Smooth muscle cell (in vitro differentiated cells): ENCODE data around the gene COPE. TPM values are rescaled to one million over a fixed set of nuclear protein-coding genes. Genes with fewer than 3 reads are reported as not detected.

Experiments
- DNase-seq: peaks from one replicate; lab custom pipeline; 2025; ENCODE audit not compliant: unreplicated experiment; lab: John Stamatoyannopoulos, UW
- H2AFZ ChIP-seq: fragments of 200-600 bp; sonication (generic); 2 replicates; pipeline ENCODE4 v1.6.0; 2016; ENCODE audit warnings: antibody characterized with exemption, low read depth, mild to moderate bottlenecking
- H3F3A ChIP-seq: fragments of 200-600 bp; sonication (generic); 2 replicates; pipeline ENCODE4 v1.6.0; 2017; ENCODE audit warnings: antibody characterized with exemption, low read depth
- H3K27ac ChIP-seq: fragments of 200-600 bp; sonication (generic); 2 replicates; pipeline ENCODE4 v1.5.1; 2016; ENCODE audit warnings: low read depth, mild to moderate bottlenecking
- H3K27me3 ChIP-seq: fragments of 200-600 bp; sonication (generic); 2 replicates; pipeline ENCODE4 v1.6.1; 2016; ENCODE audit warnings: low read depth, mild to moderate bottlenecking
- H3K36me3 ChIP-seq: fragments of 200-600 bp; sonication (generic); 2 replicates; pipeline ENCODE4 v1.5.1; 2016; ENCODE audit warnings: low read depth
- H3K4me1 ChIP-seq: fragments of 200-600 bp; sonication (generic); 2 replicates; pipeline ENCODE4 v1.5.1; 2016; ENCODE audit warnings: low read depth
- H3K4me2 ChIP-seq: fragments of 200-600 bp; sonication (generic); 2 replicates; pipeline ENCODE4 v1.6.0; 2016; ENCODE audit warnings: mild to moderate bottlenecking
- H3K4me3 ChIP-seq: fragments of 200-600 bp; sonication (generic); 2 replicates; pipeline ENCODE4 v1.5.1; 2016; ENCODE audit warnings: mild to moderate bottlenecking
- H3K79me2 ChIP-seq: fragments of 200-600 bp; sonication (generic); 2 replicates; pipeline ENCODE4 v1.6.0; 2016; ENCODE audit warnings: low read depth, mild to moderate bottlenecking
- H3K9ac ChIP-seq: fragments of 200-600 bp; sonication (generic); 2 replicates; pipeline ENCODE4 v1.6.0; 2016; ENCODE audit warnings: low read depth
- H3K9me3 ChIP-seq: fragments of 200-600 bp; sonication (generic); replicated peaks from 2 replicates; pipeline ENCODE4 v1.5.1; 2016; ENCODE audit warnings: low read depth
- H4K20me1 ChIP-seq: fragments of 200-600 bp; sonication (generic); 2 replicates; pipeline ENCODE4 v1.6.0; 2016; ENCODE audit warnings: low read depth
- CTCF ChIP-seq: fragments of 200-600 bp; sonication (generic); IDR thresholded peaks from 2 replicates; pipeline ENCODE4 v1.5.1; 2017; ENCODE audit warnings: borderline replicate concordance, mild to moderate bottlenecking, antibody characterized with exemption; ENCODE audit not compliant: insufficient read depth, poor library complexity, severe bottlenecking
- WGBS: methylation state at CpG from one replicate; pipeline ENCODE4 v1.1.7; 2016; ENCODE audit warnings: low lambda C conversion rate; 5-methylcytosine and 5-hydroxymethylcytosine counted together
- polyA plus RNA-seq: library from polyadenylated mRNA; unstranded; fragments of >200 nt; fragmentation: Nextera tagmentation; extraction: Ambion mirVana; gene quantifications from 2 replicates; pipeline ENCODE4 v1.2.1, GENCODE V29; 2016
- total RNA-seq: library from RNA; depleted of rRNA; stranded (reverse); fragments of >200 nt; gene quantifications from 2 replicates; pipeline ENCODE4 v1.2.3, GENCODE V29; 2014

COPE gene
- total and polyA plus RNA-seq, 2 experiments from 2014 or later: 236 to 497 TPM

- Histone ChIP-seq H3K4me2 (no peak overlapping the region), H3K79me2 (peaks cover 84% of the 10 kb centered on the region), H3F3A (no peaks in the 10 kb centered on the region), H4K20me1 (peaks cover 62% of the 10 kb centered on the region), H3K9me3 (no peaks in the 10 kb centered on the region), H3K4me3 (no peak overlapping the region), H3K27ac (no peak overlapping the region), H3K4me1 (peaks cover 6% of the 10 kb centered on the region), H3K9ac (no peak overlapping the region), H3K27me3 (no peaks in the 10 kb centered on the region), H3K36me3 (no peaks in the 10 kb centered on the region), H2AFZ (no peak overlapping the region)
- DNase-seq: no peak
- no peak for TF ChIP-seq CTCF
- 88% methylated on average over 5 of the region's 5 CpGs for WGBS
Observed at GRCh38 chr19:18915639-18916038, 3.5 kb downstream of the COPE start.

- Histone ChIP-seq H3K36me3 (no peaks in the 10 kb centered on the region), H3F3A (no peaks in the 10 kb centered on the region), H4K20me1 (peaks cover 79% of the 10 kb centered on the region), H3K4me2 (no peak overlapping the region), H3K4me3 (no peak overlapping the region), H3K4me1 (no peaks in the 10 kb centered on the region), H3K27me3 (no peaks in the 10 kb centered on the region), H3K27ac (no peak overlapping the region), H2AFZ (no peak overlapping the region), H3K79me2 (peaks cover 68% of the 10 kb centered on the region), H3K9me3 (no peaks in the 10 kb centered on the region), H3K9ac (no peak overlapping the region)
- no peak for DNase-seq
- over 99% methylated on average over 5 of the region's 5 CpGs for WGBS
- no peak for TF ChIP-seq CTCF
Observed at GRCh38 chr19:18913466-18913865, 5.7 kb downstream of the COPE start.

- Histone ChIP-seq H3K9ac (no peak overlapping the region), H2AFZ (no peak overlapping the region), H3K79me2 (peaks cover 62% of the 10 kb centered on the region), H3K4me2 (no peak overlapping the region), H3K4me3 (no peak overlapping the region), H3K9me3 (no peaks in the 10 kb centered on the region), H4K20me1 (peaks cover 81% of the 10 kb centered on the region), H3K27ac (no peak overlapping the region), H3K36me3 (no peaks in the 10 kb centered on the region), H3K27me3 (no peaks in the 10 kb centered on the region), H3F3A (no peaks in the 10 kb centered on the region), H3K4me1 (no peaks in the 10 kb centered on the region)
- 96% methylated on average over 12 of the region's 14 CpGs for WGBS
- no peak for TF ChIP-seq CTCF
- DNase-seq: no peak
Observed at GRCh38 chr19:18912933-18913332, 6.3 kb downstream of the COPE start.

- Histone ChIP-seq H3F3A (no peaks in the 10 kb centered on the region), H3K9ac (no peak overlapping the region), H3K36me3 (no peaks in the 10 kb centered on the region), H3K27me3 (no peaks in the 10 kb centered on the region), H3K4me2 (no peak overlapping the region), H3K27ac (no peak overlapping the region), H3K4me3 (no peak overlapping the region), H2AFZ (no peak overlapping the region), H3K9me3 (no peaks in the 10 kb centered on the region), H4K20me1 (peaks cover 89% of the 10 kb centered on the region), H3K79me2 (peaks cover 42% of the 10 kb centered on the region), H3K4me1 (no peaks in the 10 kb centered on the region)
- 98% methylated on average over 19 of the region's 19 CpGs for WGBS
- TF ChIP-seq CTCF: no peak
- no peak for DNase-seq
Observed at GRCh38 chr19:18910801-18911436, 8.3 kb downstream of the COPE start.
